ENCODE results near the gene NPB.

NPB gene

DNA sequence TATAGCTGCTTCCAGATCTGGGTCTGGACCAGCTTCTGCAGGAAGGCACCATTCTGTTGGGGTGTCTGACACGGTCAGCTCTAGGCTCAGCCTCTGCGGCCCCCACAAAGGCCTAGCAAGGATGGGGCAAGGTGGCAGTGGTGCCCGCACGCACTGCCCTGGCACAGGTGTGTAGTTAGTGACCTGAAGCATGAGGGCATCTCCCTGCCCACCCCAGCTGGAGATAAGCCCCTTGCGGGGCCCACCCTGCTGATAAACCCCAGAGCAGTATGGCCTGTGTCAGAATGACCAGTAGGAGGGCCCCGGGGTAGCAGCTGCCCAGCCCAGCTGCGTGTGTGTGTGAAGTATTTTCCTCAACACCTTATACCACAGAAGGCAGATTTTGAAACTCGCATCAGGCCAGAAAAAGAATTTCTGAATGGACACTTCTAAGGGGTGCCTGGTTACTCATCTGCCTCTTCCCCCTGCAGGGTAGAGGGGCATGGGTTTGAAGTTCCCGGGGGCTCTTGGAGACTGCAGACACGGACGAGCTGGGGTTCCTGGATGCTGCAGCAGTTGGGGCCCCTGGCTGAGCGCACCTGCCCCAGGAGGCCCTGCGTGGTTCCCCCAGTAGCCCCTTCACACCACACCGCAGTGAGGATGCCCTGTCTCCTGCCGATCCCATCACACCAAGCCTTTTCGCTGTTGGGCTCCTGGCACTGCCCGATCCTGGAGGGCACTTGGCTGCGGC lies 35.4 kb upstream of the NPB start:
- no peak for TF ChIP-seq GATA2 (IDR thresholded peaks at IDR 0.05; ENCODE audit: low read depth, low read length)

DNA sequence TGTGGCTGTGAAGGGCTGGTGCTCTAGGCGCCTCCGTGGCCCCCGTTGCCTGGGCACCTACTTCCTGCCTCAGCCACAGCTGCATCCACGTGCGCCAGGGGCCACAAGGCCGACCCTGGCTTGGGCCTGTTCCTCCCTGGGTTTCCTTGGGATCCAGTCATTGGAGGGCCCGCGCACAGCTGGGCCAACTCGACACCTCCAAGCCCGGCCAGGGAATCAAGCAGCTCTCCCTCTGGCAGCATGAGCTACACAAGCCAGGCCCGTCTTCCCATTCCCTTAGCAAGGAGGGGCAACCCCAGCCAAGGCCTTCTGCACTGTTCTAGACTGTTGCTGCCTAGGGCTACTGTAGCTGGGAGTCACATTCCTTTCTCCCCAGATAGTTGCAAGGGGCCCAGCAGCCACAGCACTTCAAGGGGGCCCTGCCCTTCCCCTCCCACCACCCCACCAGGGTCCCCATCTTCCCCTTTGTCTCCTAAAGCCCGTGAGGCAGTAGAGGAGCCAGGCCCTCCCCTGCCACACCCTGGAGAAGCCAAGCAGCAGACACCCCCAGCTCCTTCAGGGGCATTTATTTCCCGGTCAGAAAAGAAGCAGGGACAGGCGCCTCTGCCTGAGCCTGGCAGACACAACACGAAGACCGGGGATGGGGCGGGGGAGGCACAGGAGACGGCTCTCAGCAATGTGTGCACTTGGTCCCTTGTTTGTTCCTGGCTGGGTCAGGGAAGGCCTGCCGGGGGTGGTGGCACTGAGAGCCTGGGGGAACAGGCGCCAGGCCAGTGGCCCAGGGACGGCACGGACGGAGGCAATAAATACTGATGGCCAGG lies 34.7 kb upstream of the NPB start:
- TF ChIP-seq GATA3 (IDR thresholded peaks at IDR 0.05; ENCODE audit: low read depth, low read length): no peak
- no peak for TF ChIP-seq GATA2 (IDR thresholded peaks at IDR 0.05; ENCODE audit: low read depth, low read length)

DNA sequence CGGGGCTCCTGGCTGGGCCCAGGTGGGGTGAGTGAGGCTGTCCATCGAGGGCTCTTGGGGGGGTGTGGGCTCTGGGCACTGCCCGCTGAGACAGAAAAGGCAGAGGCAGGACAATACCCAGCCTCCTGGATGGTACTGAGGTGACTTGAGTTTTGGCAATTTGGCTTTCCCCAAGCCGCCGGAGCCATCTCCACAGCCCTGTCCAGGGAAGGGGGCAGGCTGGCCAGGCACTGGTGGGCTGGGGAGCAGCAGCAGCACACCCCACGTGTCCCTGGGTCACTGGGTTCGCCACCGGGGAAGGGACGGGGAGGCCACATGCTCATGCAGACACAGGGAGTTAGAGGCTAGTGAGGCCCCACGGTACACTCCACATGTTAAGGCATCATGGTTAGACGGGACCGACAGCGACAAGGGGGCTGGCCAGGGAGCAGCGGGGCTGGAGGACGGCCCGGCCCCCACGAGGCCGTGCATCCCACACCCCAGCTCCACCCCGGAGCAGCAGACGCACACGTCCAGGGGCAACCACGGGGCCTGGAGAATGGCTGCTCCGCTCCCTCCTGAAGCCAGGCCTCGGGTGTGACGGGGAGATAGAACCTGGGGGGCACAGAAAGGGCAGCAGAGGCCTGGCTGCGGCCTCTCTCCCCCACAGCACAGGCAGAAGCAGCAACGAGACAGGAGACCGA lies 33.9 kb upstream of the NPB start:
- TF ChIP-seq GATA3 (IDR thresholded peaks at IDR 0.05; ENCODE audit: low read depth, low read length) (no peak), GATA2 (IDR thresholded peaks at IDR 0.05; ENCODE audit: low read depth, low read length) (no peak)

DNA sequence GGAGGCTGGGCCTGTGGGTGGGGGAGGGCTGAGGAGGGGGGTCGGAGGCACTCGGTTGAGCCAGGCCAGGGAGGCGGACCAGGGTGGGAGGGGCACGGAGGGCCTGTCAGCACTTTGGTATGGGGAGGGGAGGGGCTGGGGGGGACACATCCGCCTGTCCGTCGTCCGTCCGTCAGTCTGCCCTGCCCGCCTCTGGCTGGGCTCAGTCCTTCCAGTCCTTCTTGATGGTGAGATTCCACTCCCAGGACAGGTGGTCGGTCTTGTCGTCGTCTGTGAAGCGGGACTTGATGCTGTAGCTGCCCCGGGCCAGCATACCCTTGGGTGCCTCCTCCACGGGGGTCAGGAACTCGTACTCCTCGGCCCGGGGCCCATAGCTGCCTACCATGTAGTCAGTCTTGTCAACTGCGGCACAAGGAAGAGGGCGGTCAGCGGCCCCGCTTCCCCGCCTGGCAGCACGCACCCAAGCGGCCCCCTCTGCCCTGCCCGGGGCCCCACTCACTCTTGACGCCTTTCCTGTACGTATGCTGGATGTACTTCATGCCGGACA lies 33.3 kb upstream of the NPB start:
- TF ChIP-seq GATA2 (IDR thresholded peaks at IDR 0.05; ENCODE audit: low read depth, low read length): no peak
- TF ChIP-seq GATA3 (IDR thresholded peaks at IDR 0.05; ENCODE audit: low read depth, low read length): no peak

DNA sequence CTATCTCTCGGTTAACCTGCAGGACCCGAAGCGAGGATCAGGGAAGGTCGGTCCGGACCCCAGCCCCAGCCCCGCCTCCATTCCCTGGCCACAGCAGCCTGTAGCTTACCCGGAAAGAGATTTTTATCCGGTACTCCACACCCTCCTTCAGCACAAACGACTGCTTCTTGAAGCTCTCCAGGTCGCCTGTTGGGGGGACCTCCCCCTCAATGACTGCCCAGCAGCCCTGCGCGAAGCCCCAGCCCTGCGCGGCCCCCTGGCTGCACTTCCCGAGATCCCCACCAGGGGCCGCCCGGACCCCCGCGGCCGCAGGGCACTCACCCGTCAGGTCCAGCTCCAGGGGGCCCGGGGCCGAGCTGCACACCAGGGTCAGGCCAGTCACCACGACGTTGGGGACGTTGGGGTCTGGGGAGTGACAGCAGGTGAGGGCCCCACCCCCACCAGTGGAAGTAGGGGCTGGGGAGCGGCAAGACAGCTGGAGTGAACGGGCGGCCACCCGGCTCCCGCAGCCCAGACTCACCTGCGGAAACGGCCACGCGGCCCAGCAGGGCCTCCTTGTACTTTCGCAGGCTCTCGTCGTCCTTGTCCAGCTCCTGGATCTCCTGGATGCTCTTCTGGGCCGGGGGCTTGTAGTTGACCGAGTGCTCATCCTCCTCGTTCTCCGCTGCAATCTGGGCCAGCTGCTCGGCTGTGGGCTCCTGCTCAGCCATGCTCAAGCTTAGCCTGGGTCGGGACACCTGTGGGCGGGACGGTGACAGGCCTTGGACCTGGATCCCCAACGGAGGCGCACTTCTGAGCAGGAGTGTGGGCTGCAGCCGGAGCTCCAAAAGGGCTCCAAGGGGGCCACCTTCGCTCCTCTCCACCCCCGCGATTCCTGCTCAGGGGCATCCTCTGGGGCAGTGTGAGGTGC lies 32.6 kb upstream of the NPB start:
- TF ChIP-seq GATA3 (IDR thresholded peaks at IDR 0.05; ENCODE audit: low read depth, low read length) (no peak), GATA2 (IDR thresholded peaks at IDR 0.05; ENCODE audit: low read depth, low read length) (no peak)

DNA sequence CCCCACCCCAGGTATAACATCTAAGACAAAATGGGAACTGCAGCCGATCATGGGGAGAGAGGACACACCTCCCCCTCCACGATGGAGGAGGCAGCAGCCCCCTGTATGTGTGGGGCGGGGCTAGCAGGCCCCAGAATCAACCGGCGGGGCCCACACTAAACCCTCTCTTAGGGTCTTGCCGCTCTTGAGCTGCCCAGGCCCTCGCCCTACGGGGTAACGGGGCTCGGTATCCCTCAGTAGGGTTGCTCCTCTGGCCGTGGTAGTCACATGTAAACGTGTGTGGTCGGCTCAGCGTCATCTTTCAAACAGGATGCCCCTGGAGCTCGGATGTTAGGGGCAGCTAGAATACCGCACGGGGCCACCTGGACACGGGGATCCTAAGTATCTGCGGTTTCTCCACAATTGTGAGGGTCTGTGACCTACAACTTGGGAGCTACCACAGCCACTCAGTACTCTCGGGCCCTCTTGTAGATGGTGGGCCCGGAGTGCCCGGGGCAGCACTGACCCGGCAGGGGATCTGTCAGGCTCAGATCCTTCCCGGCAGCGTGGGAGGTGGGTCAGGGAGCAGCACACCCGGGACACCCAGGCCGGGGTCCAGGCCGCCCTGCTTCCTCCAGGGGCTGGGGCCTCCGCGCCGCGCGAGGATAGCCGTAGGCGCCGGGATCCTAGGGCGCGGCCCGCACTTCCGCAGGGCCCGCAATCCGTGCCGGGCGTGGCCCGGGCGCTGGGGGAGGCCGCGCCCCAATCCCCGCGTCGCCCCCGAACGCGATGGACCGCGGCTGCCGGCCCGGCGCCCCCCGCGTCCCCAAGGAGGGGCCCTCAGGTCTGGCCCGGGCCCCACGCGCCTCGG lies 31.7 kb upstream of the NPB start:
- TF ChIP-seq GATA3 (IDR thresholded peaks at IDR 0.05; ENCODE audit: low read depth, low read length) (no peak), GATA2 (IDR thresholded peaks at IDR 0.05; ENCODE audit: low read depth, low read length) (no peak)

DNA sequence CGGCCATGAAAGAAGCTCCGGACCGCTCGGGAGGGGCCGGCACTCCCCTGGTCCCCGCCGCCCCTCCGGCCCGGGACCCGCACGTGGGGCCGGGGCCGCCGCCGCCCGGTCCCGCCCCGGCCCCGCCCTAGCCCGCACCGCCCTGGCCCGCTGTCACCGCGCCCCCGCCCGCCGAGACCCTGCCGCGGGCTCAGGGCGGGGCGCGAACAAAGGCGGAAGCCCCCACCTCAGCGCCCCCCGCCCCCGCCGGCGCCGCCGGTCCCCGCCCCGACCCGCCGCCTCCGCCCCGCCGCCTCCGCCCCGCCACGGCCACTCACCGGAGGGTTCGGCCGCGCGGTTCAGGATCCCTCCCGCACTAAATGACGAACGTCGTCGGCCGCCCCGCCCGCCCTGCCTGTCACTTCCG lies 31.1 kb upstream of the NPB start, which contains the start of gene ARHGDIA:
Gene ARHGDIA (minus strand): TSS at position 357 of the 406 bp plus-strand sequence. CDS start 1,407 bp downstream, outside the sequence.
- TF ChIP-seq GATA3 (IDR thresholded peaks at IDR 0.05; ENCODE audit: low read depth, low read length) (no peak), GATA2 (IDR thresholded peaks at IDR 0.05; ENCODE audit: low read depth, low read length) (no peak)

DNA sequence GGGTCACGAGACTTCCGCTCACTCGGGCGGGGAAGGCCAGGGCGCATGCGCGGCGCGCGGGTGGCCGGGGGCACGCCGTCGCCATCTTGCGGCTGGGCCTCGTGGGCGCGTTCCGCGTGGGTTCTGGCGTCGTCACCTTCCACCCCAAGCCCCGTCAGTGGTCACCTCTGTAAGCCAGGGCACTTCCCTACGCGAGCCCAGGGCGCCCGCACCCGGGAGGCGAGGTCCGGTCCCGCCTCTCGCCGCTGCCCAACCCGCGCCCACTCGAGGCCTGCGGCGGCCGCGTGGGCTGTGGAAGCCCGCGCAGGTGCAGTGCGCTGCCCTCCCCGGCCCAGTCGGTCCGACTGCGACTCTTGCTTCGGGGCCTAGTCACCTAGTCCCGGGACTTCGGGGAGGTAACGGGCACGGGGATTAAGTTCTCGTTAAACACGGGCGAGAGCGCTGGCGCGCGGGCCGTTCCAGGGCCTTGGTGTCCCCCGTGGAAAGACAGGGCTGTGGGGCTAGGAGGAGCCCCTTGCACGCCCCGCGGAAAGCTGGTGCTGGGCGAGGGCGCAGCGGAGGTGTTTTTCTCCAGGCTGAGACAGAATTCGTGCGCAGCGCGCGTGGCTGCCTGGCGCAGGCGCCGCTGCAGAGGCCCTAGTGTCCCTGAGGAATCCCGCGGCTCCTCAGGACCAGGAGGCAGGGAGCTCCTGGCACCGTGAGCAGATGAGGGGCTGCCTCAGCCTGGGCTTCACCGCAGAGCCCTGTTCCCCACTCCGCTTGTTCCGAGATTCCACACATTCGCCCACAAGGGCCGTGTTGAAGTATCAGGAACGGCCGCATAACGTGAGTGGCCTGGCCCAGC lies 30.4 kb upstream of the NPB start:
- TF ChIP-seq GATA3 (IDR thresholded peaks at IDR 0.05; ENCODE audit: low read depth, low read length): no peak
- TF ChIP-seq GATA2 (IDR thresholded peaks at IDR 0.05; ENCODE audit: low read depth, low read length): no peak; the same call in 1 of the 2 replicates

DNA sequence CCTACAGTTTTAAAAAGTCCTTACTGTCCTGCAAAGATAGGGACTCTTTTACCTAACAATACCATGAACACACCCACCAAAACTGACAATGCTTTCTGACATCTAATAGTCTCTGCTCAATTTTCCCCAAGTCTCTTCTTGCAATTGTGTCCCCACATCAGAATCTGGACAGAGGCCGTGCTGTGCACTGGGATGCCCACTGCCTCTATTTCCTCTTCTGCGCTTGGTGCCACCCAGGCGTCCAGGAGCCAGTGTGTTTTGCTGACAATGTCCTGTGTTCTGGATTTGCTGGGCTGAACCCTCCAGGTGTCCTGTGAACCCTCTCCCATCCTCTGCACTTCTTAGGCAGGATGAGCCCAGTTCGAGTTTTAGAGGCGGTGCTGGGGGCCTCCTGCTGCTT lies 24.5 kb upstream of the NPB start:
- TF ChIP-seq GATA3 (IDR thresholded peaks at IDR 0.05; ENCODE audit: low read depth, low read length) (no peak), GATA2 (IDR thresholded peaks at IDR 0.05; ENCODE audit: low read depth, low read length) (no peak)

DNA sequence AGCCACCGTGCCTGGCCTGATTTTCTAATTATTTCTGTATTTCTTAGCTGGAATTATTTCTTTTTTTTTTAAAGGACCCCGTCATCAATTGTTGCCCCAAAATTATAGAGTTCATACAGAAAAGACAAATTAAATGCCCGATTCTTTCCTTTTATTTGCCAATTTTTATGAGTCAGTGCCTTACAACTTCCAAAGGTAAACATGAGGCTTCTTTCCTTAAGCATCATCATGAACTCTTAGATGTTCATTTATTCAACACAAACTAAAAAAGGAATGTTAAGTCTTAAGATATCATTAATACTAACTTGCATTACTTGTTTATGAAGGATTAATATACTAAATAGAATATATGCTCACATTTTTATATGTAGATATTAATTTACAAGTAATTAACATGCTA lies 23.7 kb upstream of the NPB start:
- TF ChIP-seq GATA3 (IDR thresholded peaks at IDR 0.05; ENCODE audit: low read depth, low read length) (no peak), GATA2 (IDR thresholded peaks at IDR 0.05; ENCODE audit: low read depth, low read length) (no peak)

DNA sequence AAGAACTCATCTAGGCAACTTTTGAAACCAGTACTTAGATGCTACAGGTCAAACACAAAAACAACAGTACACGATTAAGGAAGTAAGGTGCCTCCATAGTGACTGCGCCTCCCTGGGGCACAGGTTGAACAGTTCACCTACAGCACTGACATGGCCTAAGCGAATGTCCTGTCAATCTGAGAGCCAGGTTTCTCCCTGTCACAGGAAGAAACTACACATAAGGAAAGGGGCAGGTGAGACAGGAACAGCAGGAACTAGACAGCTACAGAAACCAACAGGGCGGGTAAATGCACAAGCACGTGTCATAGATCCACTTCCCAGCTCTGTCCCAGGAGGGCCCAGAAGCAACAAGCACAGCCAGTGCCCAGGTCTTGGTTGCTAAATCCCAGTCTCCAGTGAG lies 22.9 kb upstream of the NPB start:
- TF ChIP-seq GATA2 (IDR thresholded peaks at IDR 0.05; ENCODE audit: low read depth, low read length): no peak
- no peak for TF ChIP-seq GATA3 (IDR thresholded peaks at IDR 0.05; ENCODE audit: low read depth, low read length)

DNA sequence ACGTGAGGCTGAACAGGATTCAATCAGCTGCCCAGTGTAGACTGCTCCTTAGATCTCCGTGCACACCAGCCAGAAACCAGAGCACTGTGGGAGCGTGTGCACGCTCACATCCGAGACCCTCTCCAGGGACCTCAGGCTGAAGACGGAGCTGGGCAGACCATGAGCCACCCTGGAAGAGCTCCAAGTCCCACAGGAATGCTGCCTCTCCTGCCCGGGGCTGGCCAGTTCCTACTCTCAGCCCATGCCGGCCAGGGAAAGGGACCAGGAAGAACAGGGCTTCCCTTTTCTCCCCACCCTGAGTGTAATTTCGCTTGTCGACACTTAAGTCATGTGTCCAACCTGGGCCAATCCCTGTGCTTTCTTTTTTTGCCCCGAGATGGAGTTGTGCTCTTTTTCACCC lies 17.5 kb upstream of the NPB start:
- TF ChIP-seq GATA2 (IDR thresholded peaks at IDR 0.05; ENCODE audit: low read depth, low read length) (no peak), GATA3 (IDR thresholded peaks at IDR 0.05; ENCODE audit: low read depth, low read length) (no peak)

Measured in SH-SY5Y (cell line).